ENCODE results near the gene MYH6. TPM values are rescaled to one million over a fixed set of nuclear protein-coding genes. Genes with fewer than 3 reads are reported as not detected.

Gene MYH6
- total RNA-seq, 2 experiments from 2014 or later, result not detected

- Mint-ChIP-seq H3K4me3 (no peak overlapping the region), H3K9me3 (peaks cover 2% of the 10 kb centered on the region), H3K4me1 (ENCODE audit: low read depth) (no peaks in the 10 kb centered on the region), H3K27ac (no peak overlapping the region), H3K36me3 (ENCODE audit: low read depth) (peaks cover 3% of the 10 kb centered on the region), H3K27me3 (peaks cover 20% of the 10 kb centered on the region)
- ATAC-seq (no peak), DNase-seq (no peak)
- intact Hi-C loops (cut with micrococcal nuclease), result no loop called here
- CTCF ChIA-PET, result interaction anchor here (1.1 to 3.2 kb wide), 4 partner anchors 15 to 619 kb away, joined by 3 to 13 read pairs (median 4); partner anchors contain the start of gene PABPN1
- TF ChIP-seq CTCF (IDR thresholded peaks at IDR 0.05), result no peak
- POLR2A ChIA-PET, result no interaction called here
Observed at GRCh38 chr14:23335623-23336022, 72.5 kb downstream of the MYH6 start.

Small RNA genes within 50 kb of the gene (microRNA-seq; reads per million reads assigned to microRNA genes)
- not detected for gene MIR208A (ENCODE audit: borderline microRNAs expressed, borderline replicate concordance)
- not detected for gene MIR208B (ENCODE audit: borderline microRNAs expressed, borderline replicate concordance)

Other genes starting within 250 kb of the MYH6 start
- gene SLC7A8, start 224.6 kb downstream of the MYH6 start, total RNA-seq, result 1 to 10 TPM; 1.5 to 1.9 TPM
- not detected for gene RNF212B, start 170.3 kb downstream of the MYH6 start, total RNA-seq
- 10 to 100 TPM; 10.9 to 11.8 TPM for gene HOMEZ, start 122.1 kb downstream of the MYH6 start, total RNA-seq
- gene PPP1R3E, start 105.4 kb downstream of the MYH6 start, total RNA-seq, result 10 to 100 TPM; 43.9 to 47.9 TPM
- gene BCL2L2, start 101.4 kb downstream of the MYH6 start, total RNA-seq, result 1 to 10 TPM; 1.1 to 1.3 TPM
- 100 to 1,000 TPM; 258 to 260 TPM for gene PABPN1, start 86.8 kb downstream of the MYH6 start, total RNA-seq
- gene SLC22A17, start 55.4 kb downstream of the MYH6 start, total RNA-seq, result 1 to 10 TPM; 2.3 TPM
- gene EFS, start 43.1 kb downstream of the MYH6 start, total RNA-seq, result not detected
- not detected for gene IL25, start 35.5 kb downstream of the MYH6 start, total RNA-seq
- not detected for gene CMTM5, start 31.2 kb downstream of the MYH6 start, total RNA-seq
- gene MYH7, start 27.4 kb upstream of the MYH6 start, total RNA-seq, result not detected
- 10 to 100 TPM; 50.9 to 57.4 TPM for gene NGDN, start 61.4 kb upstream of the MYH6 start, total RNA-seq
- 1 to 10 TPM in 1 of 2 experiments, under 1 TPM in 1; 0.78 to 1.0 TPM for gene ZFHX2, start 143.5 kb upstream of the MYH6 start, total RNA-seq
- gene THTPA, start 148.0 kb upstream of the MYH6 start, total RNA-seq, result 1 to 10 TPM; 5.1 to 7.6 TPM
- 100 to 1,000 TPM; 146 to 155 TPM for gene AP1G2, start 159.5 kb upstream of the MYH6 start, total RNA-seq
- gene JPH4, start 170.5 kb upstream of the MYH6 start, total RNA-seq, result under 1 TPM; 0.25 to 0.51 TPM
- gene DHRS2, start 228.1 kb upstream of the MYH6 start, total RNA-seq, result 1 to 10 TPM; 3.3 to 3.5 TPM

Data from activated CD8-positive, alpha-beta T cell treated with anti-CD3 and anti-CD28 coated beads for 36 hours (primary cell).